Neural progenitor cell (in vitro differentiated cells): Measurements from ENCODE around the gene MAEL. TPM values are rescaled to one million over a fixed set of nuclear protein-coding genes. Genes with fewer than 3 reads are reported as not detected.
"Not testable (repeated sequence)": the region's sequence is repeated elsewhere in the genome, so short reads cannot be mapped to it uniquely, and the experiment has no call there.

Source experiments
- DNase-seq: peaks from one replicate; pipeline ENCODE4 v3.0.0-alpha.2; 2016; ENCODE audit warnings: low spot score
- H2AFZ ChIP-seq: fragments of 200-600 bp; sonication (generic); replicated peaks from 2 replicates; pipeline ENCODE4 v1.6.1; 2016; ENCODE audit warnings: antibody characterized with exemption
- H3F3A ChIP-seq: fragments of 200-600 bp; sonication (generic); 2 replicates; pipeline ENCODE4 v1.6.1; 2016; ENCODE audit warnings: antibody characterized with exemption, low read depth
- H3K27ac ChIP-seq: fragments of 200-600 bp; sonication (generic); 2 replicates; pipeline ENCODE4 v1.5.1; 2016; ENCODE audit warnings: mild to moderate bottlenecking
- H3K27me3 ChIP-seq: fragments of 200-600 bp; sonication (generic); 2 replicates; pipeline ENCODE4 v1.6.1; 2016; ENCODE audit warnings: mild to moderate bottlenecking, moderate library complexity
- H3K36me3 ChIP-seq: fragments of 200-600 bp; sonication (generic); 2 replicates; pipeline ENCODE4 v1.5.1; 2016
- H3K4me1 ChIP-seq: fragments of 200-600 bp; sonication (generic); 2 replicates; pipeline ENCODE4 v1.6.1; 2016; ENCODE audit warnings: mixed run types
- H3K4me2 ChIP-seq: fragments of 200-600 bp; sonication (generic); 2 replicates; pipeline ENCODE4 v1.6.1; 2016
- H3K4me3 ChIP-seq: fragments of 200-600 bp; sonication (generic); 2 replicates; pipeline ENCODE4 v1.5.1; 2016
- H3K79me2 ChIP-seq: fragments of 200-600 bp; sonication (generic); 2 replicates; pipeline ENCODE4 v1.6.1; 2016; ENCODE audit warnings: low read depth
- H3K9ac ChIP-seq: fragments of 200-600 bp; sonication (generic); 2 replicates; pipeline ENCODE4 v1.6.1; 2016
- H3K9me3 ChIP-seq: fragments of 200-600 bp; sonication (generic); 2 replicates; pipeline ENCODE4 v1.5.1; 2016; ENCODE audit warnings: low read depth
- H4K20me1 ChIP-seq: fragments of 200-600 bp; sonication (generic); 2 replicates; pipeline ENCODE4 v1.6.1; 2016; ENCODE audit warnings: low read depth
- H3K27ac Mint-ChIP-seq: 3 replicates; pipeline ENCODE4 v1.8.0; 2021; ENCODE audit warnings: mixed read lengths
- H3K27me3 Mint-ChIP-seq: 2 replicates; pipeline ENCODE4 v1.8.0; 2022; ENCODE audit warnings: low read depth, mild to moderate bottlenecking, inconsistent platforms, moderate library complexity, mixed read lengths; ENCODE audit not compliant: insufficient read depth
- H3K36me3 Mint-ChIP-seq: 3 replicates; pipeline ENCODE4 v1.8.0; 2021; ENCODE audit warnings: mixed read lengths
- H3K4me1 Mint-ChIP-seq: 3 replicates; pipeline ENCODE4 v1.8.0; 2021; ENCODE audit warnings: mixed read lengths
- H3K4me3 Mint-ChIP-seq: 3 replicates; pipeline ENCODE4 v1.8.0; 2021; ENCODE audit warnings: mild to moderate bottlenecking, moderate library complexity, mixed read lengths
- H3K9me3 Mint-ChIP-seq: 3 replicates; pipeline ENCODE4 v1.8.0; 2020; ENCODE audit warnings: mixed read lengths
- CTCF ChIP-seq: fragments of 200-600 bp; sonication (generic); IDR thresholded peaks from 2 replicates; pipeline ENCODE4 v1.5.1; 2017; ENCODE audit warnings: antibody characterized with exemption, mild to moderate bottlenecking
- EZH2 ChIP-seq: fragments of 200-600 bp; sonication (generic); IDR thresholded peaks from 2 replicates; pipeline ENCODE4 v1.6.1; 2017; ENCODE audit warnings: antibody characterized with exemption, mild to moderate bottlenecking, moderate library complexity
- EZH2phosphoT487 ChIP-seq: fragments of 200-600 bp; sonication (generic); IDR thresholded peaks from 2 replicates; pipeline ENCODE4 v1.6.1; 2017; ENCODE audit warnings: antibody characterized with exemption
- total RNA-seq: library from RNA; depleted of rRNA; stranded (reverse); fragments of >200 nt; gene quantifications from 2 replicates; pipeline ENCODE4 v1.2.3, GENCODE V29; 2015; ENCODE audit warnings: low replicate concordance

MAEL gene
- total RNA-seq, 1 donor from 2014 or later: not detected

DNA sequence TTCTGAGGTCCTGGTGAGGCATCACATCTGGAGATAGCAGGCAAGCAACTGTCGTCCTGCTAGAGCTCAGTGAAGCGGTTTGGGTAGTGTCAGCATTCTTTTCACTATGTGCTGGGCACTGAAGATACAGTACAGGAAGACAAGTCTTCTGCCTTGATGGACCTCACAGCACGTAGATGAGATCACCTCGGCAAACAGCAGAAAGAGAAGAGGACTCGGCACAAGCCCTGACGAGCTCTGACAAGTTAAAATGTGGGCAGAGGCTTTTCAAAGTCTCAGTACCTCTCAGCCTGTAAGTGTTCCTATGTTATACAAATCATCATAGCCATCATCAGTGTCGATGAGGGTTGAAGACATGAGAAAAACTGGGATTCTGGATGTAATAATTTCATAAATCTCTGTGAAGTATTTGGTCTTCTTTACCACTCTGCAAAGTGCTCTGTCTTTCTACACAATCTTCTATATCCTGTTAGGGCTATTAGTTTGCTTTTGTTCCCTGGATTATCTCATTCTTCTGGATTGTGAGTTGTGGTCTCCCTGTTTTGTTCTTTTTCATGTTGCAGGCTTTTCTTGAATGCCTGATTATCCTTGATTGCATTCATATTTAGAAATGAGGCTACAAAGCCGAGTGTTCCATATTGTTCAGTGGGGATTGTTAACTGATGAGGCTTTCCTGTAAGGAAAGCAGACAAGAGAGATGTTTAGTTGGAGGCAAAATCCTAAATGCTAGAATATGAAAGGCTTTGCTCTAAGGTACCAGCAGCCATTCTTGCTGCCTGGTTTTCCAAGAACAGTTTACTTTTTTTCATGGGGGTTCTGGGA, 24.2 kb downstream of the MAEL start:
- Histone ChIP-seq H2AFZ (peak overlapping the region; percentile 13), H3F3A (no peaks in the 10 kb centered on the region), H3K27me3 (no peaks in the 10 kb centered on the region), H3K4me1 (peaks cover 24% of the 10 kb centered on the region), H3K4me3 (no peak overlapping the region), H3K9ac (no peak overlapping the region), H3K79me2 (no peaks in the 10 kb centered on the region), H3K36me3 (no peaks in the 10 kb centered on the region), H3K9me3 (no peaks in the 10 kb centered on the region), H3K4me2 (peak overlapping the region; percentile 20), H4K20me1 (no peaks in the 10 kb centered on the region), H3K27ac (no peak overlapping the region)
- no peak for TF ChIP-seq EZH2phosphoT487
- TF ChIP-seq CTCF: no peak
- no peak for TF ChIP-seq EZH2
- DNase-seq: no peak
- Mint-ChIP-seq H3K9me3 (no peaks in the 10 kb centered on the region), H3K4me3 (no peak overlapping the region), H3K4me1 (peaks cover 8% of the 10 kb centered on the region), H3K27me3 (no peaks in the 10 kb centered on the region), H3K27ac (peak overlapping the region; percentile 65), H3K36me3 (no peaks in the 10 kb centered on the region)

- Histone ChIP-seq H3K4me1 (peaks cover 24% of the 10 kb centered on the region), H3K79me2 (no peaks in the 10 kb centered on the region), H3K27ac (no peak overlapping the region), H3K4me2 (no peak overlapping the region), H3F3A (no peaks in the 10 kb centered on the region), H2AFZ (no peak overlapping the region), H3K9me3 (no peaks in the 10 kb centered on the region), H3K27me3 (no peaks in the 10 kb centered on the region), H3K9ac (no peak overlapping the region), H3K4me3 (no peak overlapping the region), H3K36me3 (no peaks in the 10 kb centered on the region), H4K20me1 (no peaks in the 10 kb centered on the region)
- peaks cover 8% of the 10 kb centered on the region for H3K4me1 Mint-ChIP-seq
- TF ChIP-seq CTCF (no peak), EZH2 (no peak), EZH2phosphoT487 (no peak)
- H3K9me3 Mint-ChIP-seq: no peaks in the 10 kb centered on the region
- H3K4me3 Mint-ChIP-seq: no peak overlapping the region
- H3K27ac Mint-ChIP-seq: no peak overlapping the region
- H3K27me3 Mint-ChIP-seq: no peaks in the 10 kb centered on the region
- no peak for DNase-seq
- H3K36me3 Mint-ChIP-seq: no peaks in the 10 kb centered on the region
Observed at GRCh38 chr1:167016100-167016750, 27.1 kb downstream of the MAEL start.

DNA sequence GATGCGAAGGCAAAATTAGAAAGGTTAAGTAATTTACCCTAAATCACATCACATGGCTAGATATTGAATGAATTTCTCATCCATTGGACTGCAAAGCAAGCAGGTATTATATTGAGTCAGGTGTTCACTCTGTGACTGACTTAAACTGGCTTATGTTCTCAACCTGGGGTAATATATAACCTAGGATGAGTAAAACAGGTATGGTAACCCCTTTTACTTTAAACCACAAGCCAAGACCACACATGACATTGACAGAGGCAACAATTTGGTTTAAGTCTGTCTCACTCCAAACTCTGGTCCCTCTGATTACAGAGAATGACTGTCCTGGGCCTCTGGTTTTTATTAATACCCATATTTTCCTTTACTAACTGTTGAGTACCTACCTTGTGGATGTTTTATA, 33.3 kb downstream of the MAEL start:
- DNase-seq: no peak
- H3K9ac ChIP-seq: no peak overlapping the region
- H3K27ac Mint-ChIP-seq: no peak overlapping the region

DNA sequence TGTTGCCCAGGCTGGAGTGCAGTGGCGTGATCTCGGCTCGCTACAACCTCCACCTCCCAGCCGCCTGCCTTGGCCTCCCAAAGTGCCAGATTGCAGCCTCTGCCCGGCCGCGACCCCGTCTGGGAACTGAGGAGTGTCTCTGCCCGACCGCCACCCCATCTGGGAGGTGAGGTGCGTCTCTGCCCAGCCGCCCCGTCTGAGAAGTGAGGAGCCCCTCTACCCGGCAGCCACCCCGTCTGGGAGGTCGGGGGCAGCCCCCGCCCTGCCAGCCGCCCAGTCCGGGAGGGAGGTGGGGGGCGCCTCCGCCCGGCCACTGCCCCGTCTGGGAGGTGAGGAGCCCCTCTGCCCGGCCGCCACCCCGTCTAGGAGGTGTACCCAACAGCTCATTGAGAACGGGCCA, 40.5 kb downstream of the MAEL start:
- H3K36me3 Mint-ChIP-seq, H3K4me1 ChIP-seq, H3K4me3 ChIP-seq, H3K4me1 Mint-ChIP-seq, H2AFZ ChIP-seq, H3K27me3 ChIP-seq, H3K36me3 ChIP-seq, H3F3A ChIP-seq, H3K4me2 ChIP-seq, H3K9ac ChIP-seq, H3K4me3 Mint-ChIP-seq, H3K27ac Mint-ChIP-seq, H4K20me1 ChIP-seq, H3K27me3 Mint-ChIP-seq, H3K79me2 ChIP-seq, H3K9me3 ChIP-seq, H3K27ac ChIP-seq, DNase-seq: not testable (repeated sequence)
- H3K9me3 Mint-ChIP-seq: peaks cover 23% of the 10 kb centered on the region

More for the DNA sequence above, 33.3 kb downstream of the MAEL start:
- no peaks in the 10 kb centered on the region for H3F3A ChIP-seq
- H3K4me3 ChIP-seq: no peak overlapping the region
- no peaks in the 10 kb centered on the region for H3K36me3 Mint-ChIP-seq
- peaks cover 6% of the 10 kb centered on the region for H3K9me3 Mint-ChIP-seq
- H3K27me3 Mint-ChIP-seq: no peaks in the 10 kb centered on the region
- H2AFZ ChIP-seq: no peak overlapping the region
- H3K4me1 Mint-ChIP-seq: no peaks in the 10 kb centered on the region
- H3K79me2 ChIP-seq: no peaks in the 10 kb centered on the region
- H3K27ac ChIP-seq: no peak overlapping the region
- H3K36me3 ChIP-seq: no peaks in the 10 kb centered on the region
- no peaks in the 10 kb centered on the region for H3K9me3 ChIP-seq
- no peak overlapping the region for H3K4me2 ChIP-seq
- H3K4me1 ChIP-seq: no peaks in the 10 kb centered on the region
- H4K20me1 ChIP-seq: no peaks in the 10 kb centered on the region
- H3K4me3 Mint-ChIP-seq: no peak overlapping the region
- H3K27me3 ChIP-seq: no peaks in the 10 kb centered on the region
- TF ChIP-seq CTCF: no peak
- TF ChIP-seq EZH2: no peak
- TF ChIP-seq EZH2phosphoT487: no peak
